Colon (tissue), 2 donors: ENCODE results near the gene TPMT.
"Not testable (repeated sequence)": the region's sequence is repeated elsewhere in the genome, so short reads cannot be mapped to it uniquely, and the experiment has no call there.

Source experiments
- FAIRE-seq: peaks from 2 replicates; lab custom pipeline; 2012; peaks lifted over from hg19 to GRCh38; lab: Jason Lieb, UNC
- donor health status: control.
- donor health status: control.

TPMT gene

DNA sequence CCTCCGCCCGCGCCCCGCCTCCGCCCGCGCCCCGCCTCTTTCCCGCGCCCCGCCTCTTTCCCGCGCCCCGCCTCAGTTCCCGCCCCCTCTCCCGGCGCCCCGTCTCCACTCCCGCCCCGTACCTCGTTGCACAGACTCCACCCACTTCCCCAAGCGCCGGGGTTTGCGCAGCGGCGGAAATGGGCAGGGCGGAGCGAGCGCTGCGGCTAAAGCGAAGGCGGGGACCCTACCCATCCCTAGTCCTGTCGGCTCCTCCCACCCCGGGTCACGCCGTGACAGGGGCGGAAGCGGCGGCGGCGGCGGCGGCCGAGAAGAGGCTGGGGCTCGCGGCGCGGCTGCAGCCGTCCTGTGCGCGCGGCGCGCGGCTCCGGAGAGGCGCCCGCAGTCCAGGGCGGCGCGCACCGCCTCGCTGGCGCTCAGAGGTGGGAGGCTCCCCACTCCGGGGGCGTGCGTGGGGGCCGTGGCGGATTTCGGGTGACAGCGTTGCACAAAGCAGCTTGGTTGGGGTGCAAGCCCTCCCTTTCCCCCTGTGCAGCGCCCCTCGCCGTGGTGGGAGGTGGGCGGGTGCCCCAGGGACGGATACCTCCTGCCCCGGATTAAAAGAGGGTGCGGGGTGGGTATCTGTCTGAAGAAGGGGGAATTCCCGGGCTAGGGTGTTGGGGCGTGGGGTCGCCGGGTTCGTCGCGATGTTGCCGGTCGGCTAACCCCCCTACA is 430 bp upstream of the TPMT start, which contains the start of gene KDM1B:
KDM1B (plus strand) TSS at position 273 of the 714 bp plus-strand sequence. CDS start 4,474 bp downstream, outside the sequence.
- no peak for FAIRE-seq

DNA sequence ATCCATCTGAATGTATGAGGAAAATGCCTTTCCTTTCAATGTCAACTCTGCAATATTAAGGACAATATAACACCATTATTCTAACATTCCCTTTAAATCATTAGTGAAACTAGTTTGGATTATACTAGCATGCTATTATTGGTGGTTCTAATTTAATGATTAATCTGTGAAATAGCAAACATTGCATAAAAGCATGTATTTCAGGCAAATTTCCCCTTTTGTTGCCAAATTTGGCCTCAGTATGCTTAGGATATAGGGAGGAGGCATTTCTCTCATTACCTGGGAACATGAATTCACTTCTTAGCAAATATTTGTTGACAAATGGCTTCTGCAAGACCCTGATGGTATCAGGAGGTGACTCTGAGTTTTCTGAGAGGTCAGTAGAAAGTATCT is 1.6 kb downstream of the TPMT start:
- no peak for FAIRE-seq

DNA sequence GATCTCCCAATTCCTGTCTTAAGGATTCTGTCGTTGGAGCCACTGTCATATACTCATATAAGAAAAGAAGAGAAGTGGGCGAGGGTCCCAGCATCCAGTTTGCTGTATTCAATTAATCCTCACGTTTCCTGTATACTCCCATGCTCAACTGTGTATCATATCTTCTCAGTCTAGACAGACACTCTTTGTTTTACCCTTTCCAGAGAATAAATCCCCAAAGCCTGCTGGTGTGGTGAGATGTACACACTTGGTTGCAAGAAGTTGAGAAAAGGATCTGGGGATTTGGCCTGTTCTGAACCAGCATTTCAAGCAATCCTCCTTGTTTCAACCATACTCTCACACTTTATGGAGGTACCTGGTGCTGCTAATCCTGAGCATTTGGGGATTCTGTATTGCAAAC is 3.1 kb downstream of the TPMT start:
- FAIRE-seq, result no peak

DNA sequence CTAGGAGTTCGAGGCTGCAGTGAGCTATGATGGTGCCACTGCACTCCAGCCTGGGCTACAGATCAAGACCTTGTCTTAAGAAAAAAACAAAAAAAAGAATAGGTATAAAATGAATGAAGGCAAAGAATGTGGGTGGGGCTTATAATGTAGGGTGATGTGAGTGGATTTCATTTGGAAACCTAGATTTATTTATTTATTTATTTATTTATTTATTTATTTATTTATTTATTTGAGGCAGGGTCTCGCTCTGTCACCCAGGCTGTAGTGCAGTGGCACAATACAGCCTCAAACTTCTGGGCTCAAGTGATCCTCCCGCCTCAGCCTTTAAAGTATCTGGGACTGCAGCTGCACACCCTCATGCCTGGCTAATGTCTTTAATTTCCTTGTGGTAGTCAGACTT is 3.5 kb downstream of the TPMT start:
- FAIRE-seq, result not testable (repeated sequence)

DNA sequence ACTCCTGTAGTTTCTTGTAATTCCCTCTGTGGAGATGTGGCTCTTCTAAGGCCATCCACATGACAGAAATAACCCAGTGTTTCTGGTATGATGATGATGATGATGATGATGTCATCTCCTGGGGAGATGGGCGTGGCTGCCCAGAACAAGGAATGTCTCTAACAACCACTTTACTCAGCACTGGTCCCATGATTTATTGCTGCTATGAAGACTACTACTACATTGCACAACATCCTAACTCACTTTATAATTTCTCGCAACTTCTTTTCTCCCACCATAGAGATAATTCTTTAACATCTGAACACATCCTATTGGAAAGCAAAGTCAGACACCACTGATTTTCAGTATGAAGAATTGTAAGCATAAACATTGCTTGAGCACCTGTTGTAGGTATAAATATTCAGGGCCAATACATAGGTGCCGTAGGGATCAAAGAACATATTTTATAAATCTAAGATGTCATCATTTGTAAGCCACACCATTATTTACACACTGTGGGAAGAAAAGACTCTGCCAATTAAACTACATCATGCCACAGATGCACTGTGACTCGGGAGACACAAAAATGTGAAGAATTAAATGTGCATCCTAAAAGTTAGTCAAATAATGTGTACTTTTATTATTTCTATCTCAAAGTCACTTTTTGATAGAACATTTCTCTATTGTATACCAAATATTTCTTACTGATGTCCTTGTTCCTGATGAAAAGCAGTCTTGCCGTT is 6.4 kb downstream of the TPMT start:
- no peak for FAIRE-seq

DNA sequence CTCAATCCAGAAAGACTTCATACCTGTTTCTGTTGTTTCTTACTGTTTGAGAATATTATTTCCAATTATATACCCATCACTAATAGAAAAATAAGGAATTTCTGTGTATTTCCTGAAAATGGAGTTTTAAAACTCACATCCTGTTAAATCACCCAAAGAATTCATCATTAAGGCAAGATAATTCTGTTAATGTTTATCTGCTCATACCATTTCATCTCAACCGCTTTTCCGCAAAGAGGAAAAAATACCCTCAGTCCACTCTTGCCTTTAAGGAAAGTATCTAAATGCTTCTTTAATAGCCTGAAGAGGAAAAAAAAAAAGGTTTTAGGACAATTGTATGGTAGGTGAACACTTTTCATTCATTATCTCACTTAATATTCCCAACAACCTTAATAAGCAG is 7.3 kb downstream of the TPMT start:
- FAIRE-seq, result no peak

DNA sequence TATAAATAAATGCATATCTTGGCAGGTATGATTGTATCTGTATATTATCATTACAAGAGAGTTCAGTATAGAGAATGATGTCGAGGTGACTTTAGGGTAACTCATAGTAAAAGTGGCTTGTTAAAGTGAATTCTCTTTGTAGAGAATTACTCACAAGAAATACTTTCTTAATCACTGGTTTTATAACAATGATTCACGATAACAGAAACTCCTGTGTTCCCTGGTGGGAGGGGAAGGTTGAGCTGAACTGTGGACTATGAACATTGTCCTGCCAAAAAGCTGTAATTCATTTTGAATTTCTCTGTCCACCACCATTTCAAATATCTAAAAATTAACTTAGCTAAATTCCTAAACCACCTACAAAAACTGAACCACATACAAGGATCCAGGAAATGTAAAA is 7.7 kb downstream of the TPMT start:
- FAIRE-seq, result no peak

DNA sequence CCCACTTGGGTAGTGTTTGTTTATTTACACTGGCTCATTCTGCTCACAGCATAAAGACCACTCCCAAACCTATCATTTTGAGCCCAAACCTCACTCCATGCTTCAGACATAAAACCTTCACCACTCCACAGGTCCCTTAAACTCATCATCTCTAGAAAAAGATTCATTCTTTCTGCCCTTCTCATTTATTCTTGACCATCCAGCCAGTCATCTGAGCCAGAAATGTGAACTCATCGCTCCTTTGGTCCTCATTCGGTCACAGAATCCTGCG is 12.4 kb downstream of the TPMT start:
- no peak for FAIRE-seq

DNA sequence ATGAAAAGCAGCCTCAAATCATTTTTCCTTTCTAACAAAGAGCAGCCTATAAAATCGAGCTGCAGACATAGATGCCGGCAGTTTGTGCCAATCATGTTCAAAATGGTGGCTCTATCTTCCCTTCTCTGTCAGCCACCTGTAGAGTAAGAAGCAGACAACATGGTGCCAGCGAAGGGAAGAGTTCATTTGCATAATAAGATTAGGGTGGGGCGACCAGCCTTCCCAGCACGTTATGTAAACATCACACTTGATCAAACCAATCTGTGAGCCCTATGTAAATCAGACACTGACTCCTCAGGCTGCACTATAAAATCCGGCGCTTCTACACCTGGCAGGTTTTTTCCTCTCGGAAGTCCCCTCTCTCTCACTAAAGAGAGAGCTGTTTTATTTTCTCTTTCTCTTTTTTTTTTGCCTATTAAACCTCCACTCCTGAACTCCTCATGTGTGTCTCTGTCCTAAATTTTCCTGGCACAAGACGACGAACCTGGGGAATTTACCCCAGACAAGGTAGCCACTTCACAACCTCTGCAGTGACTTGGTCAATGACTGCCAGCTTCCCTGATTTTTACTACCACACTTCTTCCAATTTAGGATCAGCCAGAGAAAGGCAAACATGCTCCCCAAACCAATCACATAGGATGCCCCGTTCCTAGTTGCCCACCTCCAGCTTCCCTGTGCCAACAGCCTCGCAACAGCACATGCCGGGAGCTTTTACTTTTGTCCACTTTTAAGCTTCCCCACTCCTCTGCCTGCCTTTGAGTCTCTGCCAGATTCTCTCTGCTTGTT is 12.9 kb downstream of the TPMT start:
- FAIRE-seq, result no peak

DNA sequence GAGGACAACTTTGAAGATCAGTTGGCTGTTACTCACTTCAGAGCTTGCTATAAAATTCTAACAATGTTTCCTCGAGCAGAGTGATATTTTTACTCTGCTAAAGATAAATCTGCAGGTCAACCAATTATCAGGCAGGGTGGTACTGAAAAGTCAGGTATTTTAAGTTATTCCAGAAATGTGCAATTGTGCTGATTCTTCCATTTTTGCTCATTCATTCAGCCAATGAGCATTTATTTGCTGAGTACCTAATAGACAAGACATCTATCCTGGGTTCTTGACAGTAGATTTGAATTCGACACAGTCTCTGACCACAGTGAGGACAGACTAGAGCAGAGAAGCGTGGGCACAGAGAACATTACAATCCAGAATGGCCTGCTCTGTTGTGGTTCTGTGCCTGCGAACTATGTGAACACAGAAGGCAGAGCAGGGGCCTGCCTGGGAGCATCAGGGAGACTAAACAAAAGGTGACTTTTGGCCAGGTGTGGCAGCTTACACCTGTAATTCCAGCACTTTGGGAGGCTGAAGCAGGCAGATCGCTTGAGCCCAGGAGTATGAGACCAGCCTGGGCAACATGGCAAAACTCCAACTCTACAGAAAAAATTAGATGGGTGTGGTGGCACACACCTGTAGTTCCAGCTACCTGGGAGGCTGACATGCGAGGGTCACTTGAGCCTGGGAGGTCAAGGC is 14.8 kb downstream of the TPMT start:
- FAIRE-seq, result no peak

DNA sequence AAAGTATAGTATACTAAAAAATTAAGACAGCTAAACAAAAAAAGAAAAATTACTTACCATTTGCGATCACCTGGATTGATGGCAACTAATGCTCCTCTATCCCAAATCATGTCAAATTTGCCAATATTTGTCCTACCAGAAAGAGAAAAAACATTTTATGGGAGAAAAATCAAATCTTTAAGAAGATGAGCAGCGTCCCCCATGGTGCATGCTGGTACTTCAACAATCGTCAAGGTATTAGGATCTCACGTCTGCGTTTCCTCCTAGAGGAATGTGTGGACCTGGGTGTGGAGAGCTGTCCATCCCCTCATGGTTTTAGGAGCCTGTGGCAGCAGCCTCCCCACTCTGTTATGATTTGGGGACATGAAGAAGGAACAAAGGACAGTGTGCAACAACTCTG is 16.0 kb downstream of the TPMT start:
- FAIRE-seq, result no peak

DNA sequence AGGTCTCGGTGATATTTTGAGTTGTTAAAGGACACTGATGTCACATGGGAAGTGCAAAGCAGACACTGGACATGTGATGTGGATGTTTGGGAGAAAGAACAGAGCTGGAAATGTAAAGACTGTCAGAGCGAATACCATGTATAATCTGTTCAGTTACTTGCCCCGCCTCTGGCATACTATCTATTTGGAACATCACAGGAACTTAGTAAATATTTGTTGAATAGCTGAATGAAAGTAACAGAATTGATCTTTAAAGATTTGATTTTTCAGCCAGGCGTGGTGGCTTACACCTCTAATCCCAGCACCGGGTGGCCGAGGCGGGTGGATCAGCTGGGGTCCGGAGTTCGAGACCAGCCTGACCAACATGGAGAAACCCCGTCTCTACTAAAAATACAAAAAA is 18.6 kb downstream of the TPMT start:
- FAIRE-seq, result no peak

DNA sequence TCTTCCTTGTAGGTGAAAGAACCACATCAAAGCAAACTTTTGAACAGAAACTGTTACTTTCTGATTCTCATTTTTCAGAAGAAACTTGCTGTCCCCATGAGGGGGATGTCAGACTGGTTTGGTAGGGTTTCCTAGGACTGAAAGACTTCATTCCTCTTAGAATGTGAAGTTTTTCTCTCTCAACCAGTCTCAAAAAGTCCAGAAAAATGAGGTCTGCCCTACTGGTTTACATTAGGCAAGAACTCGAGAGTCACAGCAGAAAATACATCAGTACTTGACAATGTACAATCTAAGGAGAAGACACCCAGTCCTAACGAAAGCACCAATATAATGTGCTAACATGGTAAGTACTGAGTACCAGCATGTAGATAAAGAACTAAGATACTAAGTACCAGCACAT is 19.7 kb downstream of the TPMT start:
- no peak for FAIRE-seq

DNA sequence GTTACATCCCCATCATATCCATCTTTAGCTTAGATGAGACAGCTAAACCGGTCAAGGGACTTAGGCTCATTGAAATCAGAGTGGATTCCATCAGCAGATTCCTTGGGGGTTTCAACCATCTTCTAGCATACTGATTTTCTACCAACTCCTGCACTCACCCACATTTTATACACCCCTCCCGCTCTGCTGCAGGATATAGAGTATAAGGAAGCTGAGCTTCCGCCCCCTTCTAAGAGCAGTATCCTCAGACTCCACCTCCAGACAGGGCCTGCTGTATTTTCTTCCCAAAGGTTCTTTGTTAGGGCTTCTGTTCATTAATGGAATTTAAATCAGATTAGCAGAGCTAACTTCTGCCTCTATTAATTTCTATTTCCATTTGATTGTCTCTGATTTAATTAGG is 22.5 kb downstream of the TPMT start:
- no peak for FAIRE-seq

DNA sequence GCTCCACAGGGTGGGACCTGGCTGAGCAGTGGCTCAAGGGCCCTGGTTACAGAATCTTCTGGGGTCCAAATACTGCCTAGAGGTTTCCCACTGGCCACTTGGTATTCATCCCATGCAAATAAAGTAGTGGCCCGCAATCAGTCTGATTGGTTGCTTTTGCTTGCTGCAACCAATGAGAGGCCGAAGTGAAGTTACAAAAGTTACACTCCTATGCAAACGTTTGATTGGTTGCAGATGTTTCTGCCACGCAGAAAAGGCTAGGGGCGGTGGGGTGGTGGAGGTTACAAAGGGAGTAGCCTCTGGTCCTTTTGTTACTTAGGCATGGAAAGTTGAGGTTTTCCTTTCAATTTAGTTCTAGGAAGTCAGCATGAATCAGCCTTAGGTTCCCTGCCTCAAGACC is 28.8 kb downstream of the TPMT start:
- no peak for FAIRE-seq

DNA sequence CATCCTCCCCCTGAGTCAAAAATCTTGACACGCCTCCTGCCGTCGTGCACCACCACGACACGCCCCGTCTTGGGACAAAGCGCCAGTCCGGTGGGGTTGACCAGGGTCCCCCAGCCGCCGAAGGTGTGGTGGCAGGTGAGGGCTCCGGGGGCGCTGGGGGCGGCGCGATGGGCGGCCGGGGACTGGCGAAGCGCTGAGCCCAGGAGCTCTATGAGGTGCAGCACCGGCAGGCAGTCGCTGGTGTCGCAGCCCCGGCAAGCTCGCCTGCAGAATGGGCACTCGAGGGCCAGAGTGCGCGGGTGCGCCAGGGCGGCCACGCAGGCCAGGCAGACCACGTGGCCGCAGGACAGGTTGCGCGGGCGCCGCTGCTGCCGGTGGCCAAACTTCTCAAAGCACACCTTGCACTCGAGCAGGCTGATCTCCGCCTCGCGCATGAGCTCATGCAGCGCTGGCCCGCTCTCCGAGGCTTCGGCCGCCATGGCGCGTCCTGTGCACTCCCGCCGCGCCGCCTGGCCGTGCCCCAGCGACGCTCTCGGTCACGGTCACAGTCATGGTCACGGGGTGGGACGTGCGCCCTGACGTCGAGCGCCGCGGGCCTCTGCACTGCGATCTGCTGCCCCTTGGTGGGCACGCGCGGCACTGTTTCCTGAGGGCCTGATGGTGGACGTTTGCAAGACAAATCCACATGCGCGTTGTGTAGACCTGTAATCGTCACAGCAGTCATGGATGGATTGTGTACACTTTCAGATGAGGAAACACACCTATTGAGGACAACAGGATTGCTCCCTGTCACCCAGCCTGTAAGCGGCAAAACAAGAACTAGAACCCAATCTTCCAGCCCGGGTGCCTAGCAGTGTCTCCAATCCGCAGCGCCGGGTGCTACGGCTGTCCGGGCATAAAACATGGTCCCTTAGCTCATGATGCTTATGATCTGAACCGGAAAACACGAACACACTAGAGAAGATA is 32.5 kb downstream of the TPMT start, which contains the start of gene NHLRC1:
NHLRC1 (minus strand) TSS at position 550 of the 966 bp plus-strand sequence; CDS start at position 479, 71 bp downstream.
- no peak for FAIRE-seq

DNA sequence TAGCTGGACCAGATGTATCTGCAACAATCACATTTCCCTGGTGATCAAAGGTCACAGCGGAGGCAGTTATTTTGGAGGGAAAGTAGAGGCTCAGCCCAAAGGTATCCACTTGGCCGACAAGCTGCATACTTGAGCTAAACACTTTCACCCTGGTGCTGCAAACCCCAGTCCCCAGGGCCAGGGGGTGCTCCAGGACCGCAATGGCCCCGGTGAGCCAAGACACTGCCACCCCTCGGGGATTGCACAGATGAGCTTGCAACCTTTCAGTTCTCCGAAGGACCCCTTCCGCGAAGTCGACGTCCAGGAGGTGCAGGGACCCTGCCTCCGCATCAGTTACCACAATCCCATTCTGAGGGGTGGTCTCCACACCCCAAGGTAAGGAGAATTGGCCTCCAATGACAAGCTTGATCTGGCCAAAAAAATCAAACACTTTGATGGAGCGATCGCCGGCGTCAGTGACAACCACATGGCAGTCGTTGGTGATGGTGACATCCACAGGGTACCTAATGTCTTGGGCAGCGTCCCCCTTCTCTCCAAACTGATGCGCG is 33.2 kb downstream of the TPMT start:
- FAIRE-seq, result no peak

DNA sequence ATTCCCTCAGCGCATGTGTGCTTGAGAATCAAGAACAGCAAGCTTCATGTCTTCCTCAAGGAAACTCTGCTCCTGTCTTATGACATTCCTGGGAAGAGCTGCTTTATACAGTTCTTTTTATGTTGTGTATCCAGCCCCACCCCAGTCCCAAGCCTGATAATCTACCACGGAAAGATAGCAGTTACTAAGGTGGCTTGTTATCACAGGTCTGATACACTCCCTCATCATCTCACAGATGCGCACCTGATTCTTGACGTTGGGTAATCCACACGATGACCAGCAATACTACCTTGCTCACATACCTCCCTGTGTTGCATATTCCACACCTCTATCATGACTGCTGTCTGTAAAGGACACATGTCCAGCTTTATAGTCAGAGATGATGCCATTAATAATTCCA is 35.6 kb downstream of the TPMT start:
- no peak for FAIRE-seq

DNA sequence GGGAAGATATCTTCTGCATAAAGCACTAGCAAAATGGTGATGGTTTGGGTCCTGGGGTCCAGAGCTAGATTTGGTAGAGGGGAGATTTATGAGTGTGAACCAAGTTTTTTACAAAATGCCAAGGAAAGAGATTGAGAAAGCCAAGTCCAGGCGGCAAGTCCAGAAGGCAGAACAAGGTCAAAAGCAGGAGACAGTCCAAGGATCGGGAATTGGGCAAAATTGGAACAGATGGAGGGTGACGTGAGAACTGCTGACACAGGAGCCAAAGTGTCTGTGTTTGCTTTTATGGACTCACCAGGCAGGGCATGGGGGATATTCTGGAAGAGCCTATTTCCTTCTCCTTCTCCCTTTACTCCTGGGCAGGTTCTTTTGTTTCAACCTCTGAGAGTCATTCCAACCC is 36.5 kb downstream of the TPMT start:
- no peak for FAIRE-seq

DNA sequence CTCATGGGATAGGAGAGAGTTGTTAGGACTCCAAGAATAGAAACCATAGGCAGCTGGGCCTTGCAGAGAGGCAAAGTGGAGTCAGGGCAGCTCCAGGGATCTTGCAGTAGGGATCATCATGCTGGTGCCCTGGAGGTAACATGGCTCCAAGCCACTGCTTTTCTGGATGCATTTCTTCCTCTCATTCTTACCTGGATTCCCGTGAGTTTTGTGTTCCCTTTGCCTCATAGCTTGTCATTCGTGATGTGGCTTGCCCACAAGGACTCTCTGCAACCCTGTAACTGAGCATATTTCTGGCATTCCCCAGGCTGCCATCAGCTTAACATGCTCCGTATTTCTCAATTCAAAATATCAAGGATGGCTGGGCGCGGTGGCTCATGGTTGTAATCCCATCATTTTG is 37.7 kb downstream of the TPMT start:
- no peak for FAIRE-seq

DNA sequence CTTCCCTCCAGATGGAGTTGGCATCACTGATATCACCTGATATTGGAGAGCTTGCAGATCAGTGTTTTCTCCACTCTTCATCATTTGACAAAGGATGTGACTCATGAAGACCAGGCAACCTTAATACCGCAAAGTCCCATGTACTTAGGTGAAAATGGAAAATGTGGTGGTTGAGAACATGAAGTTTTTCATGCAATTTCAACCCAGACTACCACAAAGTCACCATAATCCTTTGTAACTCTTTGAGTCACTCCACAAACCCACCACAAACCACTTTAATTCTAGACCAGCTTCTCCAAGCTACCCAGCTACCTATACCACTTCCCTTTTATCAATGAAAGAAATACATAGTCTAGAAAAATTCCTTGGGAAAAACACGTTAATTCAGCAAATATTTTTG is 39.5 kb downstream of the TPMT start:
- no peak for FAIRE-seq
